Progenitor cell of endocrine pancreas (in vitro differentiated cells): ENCODE data around the gene CASP3. TPM values are rescaled to one million over a fixed set of nuclear protein-coding genes. Genes with fewer than 3 reads are reported as not detected.
"Not testable (repeated sequence)": the region's sequence is repeated elsewhere in the genome, so short reads cannot be mapped to it uniquely, and the experiment has no call there.

Experiments
- DNase-seq: peaks from one replicate; pipeline ENCODE4 v3.0.0; 2021; ENCODE audit warnings: low spot score; ENCODE audit not compliant: unreplicated experiment
- H3K27ac Mint-ChIP-seq: 2 replicates; pipeline ENCODE4 v1.8.0; 2021; ENCODE audit warnings: mild to moderate bottlenecking, moderate library complexity, mixed read lengths
- H3K27me3 Mint-ChIP-seq: 2 replicates; pipeline ENCODE4 v1.8.0; 2021; ENCODE audit warnings: mixed read lengths
- H3K36me3 Mint-ChIP-seq: 2 replicates; pipeline ENCODE4 v1.8.0; 2022; ENCODE audit warnings: mixed read lengths; ENCODE audit not compliant: insufficient read depth
- H3K4me1 Mint-ChIP-seq: 2 replicates; pipeline ENCODE4 v1.8.0; 2021; ENCODE audit warnings: low read depth, mixed read lengths
- H3K4me3 Mint-ChIP-seq: 2 replicates; pipeline ENCODE4 v1.8.0; 2021; ENCODE audit warnings: low read depth, mild to moderate bottlenecking, moderate library complexity, mixed read lengths
- H3K9me3 Mint-ChIP-seq: 2 replicates; pipeline ENCODE4 v1.8.0; 2021; ENCODE audit warnings: low read depth, mixed read lengths
- CTCF ChIP-seq: fragments of 200-600 bp; sonication (generic); IDR thresholded peaks from one replicate; pipeline ENCODE4 v1.5.0; 2021; ENCODE audit warnings: antibody characterized with exemption, mild to moderate bottlenecking; ENCODE audit not compliant: unreplicated experiment
- total RNA-seq: library from RNA; stranded (reverse); gene quantifications from 2 replicates; pipeline ENCODE4 v1.2.1, GENCODE V29; 2021

CASP3 gene
- total RNA-seq, 1 donor from 2014 or later = 29.6 TPM

GRCh38 chr4:184621518-184621917, 27.7 kb downstream of the CASP3 start:
- H3K36me3 Mint-ChIP-seq = peaks cover 23% of the 10 kb centered on the region
- peaks cover 15% of the 10 kb centered on the region for H3K9me3 Mint-ChIP-seq
- no peaks in the 10 kb centered on the region for H3K27me3 Mint-ChIP-seq
- no peak for DNase-seq
- no peak overlapping the region for H3K27ac Mint-ChIP-seq
- H3K4me1 Mint-ChIP-seq = peaks cover 11% of the 10 kb centered on the region
- no peak for TF ChIP-seq CTCF
- no peak overlapping the region for H3K4me3 Mint-ChIP-seq

- Mint-ChIP-seq H3K27ac (no peak overlapping the region), H3K9me3 (peaks cover 14% of the 10 kb centered on the region), H3K36me3 (peaks cover 18% of the 10 kb centered on the region), H3K4me1 (peaks cover 2% of the 10 kb centered on the region), H3K27me3 (no peaks in the 10 kb centered on the region), H3K4me3 (no peak overlapping the region)
- TF ChIP-seq CTCF = no peak
- no peak for DNase-seq
These were observed 28.9 kb downstream of the CASP3 start for GRCh38 chr4:184620212-184620867.

- Mint-ChIP-seq H3K27ac (no peak overlapping the region), H3K36me3 (peaks cover 12% of the 10 kb centered on the region), H3K4me3 (no peak overlapping the region), H3K27me3 (no peaks in the 10 kb centered on the region), H3K4me1 (no peaks in the 10 kb centered on the region), H3K9me3 (peaks cover 15% of the 10 kb centered on the region)
- no peak for TF ChIP-seq CTCF
- no peak for DNase-seq
These were observed 31.5 kb downstream of the CASP3 start for GRCh38 chr4:184617600-184618196.

GRCh38 chr4:184616633-184617551, 32.4 kb downstream of the CASP3 start:
- Mint-ChIP-seq H3K9me3 (peaks cover 11% of the 10 kb centered on the region), H3K27me3 (no peaks in the 10 kb centered on the region), H3K4me3 (no peak overlapping the region), H3K27ac (no peak overlapping the region), H3K4me1 (peaks cover 3% of the 10 kb centered on the region), H3K36me3 (peaks cover 8% of the 10 kb centered on the region)
- DNase-seq = no peak
- no peak for TF ChIP-seq CTCF

- not testable (repeated sequence) for H3K27ac Mint-ChIP-seq, H3K27me3 Mint-ChIP-seq, H3K4me1 Mint-ChIP-seq, H3K4me3 Mint-ChIP-seq, DNase-seq, H3K36me3 Mint-ChIP-seq
- H3K9me3 Mint-ChIP-seq = peaks cover 11% of the 10 kb centered on the region
These were observed 33.1 kb downstream of the CASP3 start for GRCh38 chr4:184616168-184616567.
